Peyer's patch (tissue), 4 donors: ENCODE data around the gene LSMEM2. TPM values are rescaled to one million over a fixed set of nuclear protein-coding genes. Genes with fewer than 3 reads are reported as not detected.
A peak's percentile ranks its signal among the peaks of the same experiment; 100 is the strongest.

ENCODE experiments used
- DNase-seq, 3 donors: peaks; one replicate each; pipeline ENCODE4 v3.0.0-alpha.2; 2017 to 2019
- H3K27ac ChIP-seq, 4 donors: fragments of 200-600 bp; sonication (generic); one replicate each; pipeline ENCODE4 v1.5.1; 2016 to 2019
- H3K27me3 ChIP-seq, 2 donors: fragments of 200-600 bp; sonication (generic); one replicate each; pipeline ENCODE4 v1.5.1; 2019
- H3K36me3 ChIP-seq, 3 donors: fragments of 200-600 bp; sonication (generic); one replicate each; pipeline ENCODE4 v1.5.1; 2016 to 2019
- H3K4me1 ChIP-seq, 4 donors: fragments of 200-600 bp; sonication (generic); one replicate each; pipeline ENCODE4 v1.5.1; 2016 to 2019
- H3K4me3 ChIP-seq, 4 donors: fragments of 200-600 bp; sonication (generic); 1 replicate in 3 of 4; 2 replicates in 1 of 4; pipeline ENCODE4 v1.5.1; 2016 to 2019; ENCODE audit warnings: mild to moderate bottlenecking in 1 of 4
- H3K9me3 ChIP-seq, 4 donors: fragments of 200-600 bp; sonication (generic); one replicate each; pipeline ENCODE4 v1.5.1; 2016 to 2019; ENCODE audit warnings: mild to moderate bottlenecking in 1 of 4
- POLR2A ChIP-seq, 2 donors: fragments of 450-650 bp; IDR thresholded peaks; one replicate each; pipeline ENCODE4 v1.5.1; 2017; ENCODE audit warnings: antibody characterized with exemption in 2 of 2, mild to moderate bottlenecking in 2 of 2, moderate library complexity in 2 of 2
- total RNA-seq, 4 donors: library from RNA; depleted of rRNA; stranded (reverse); fragments of >200 nt; gene quantifications; one replicate each; pipeline ENCODE4 v1.1.0, GENCODE V29; 2016
- TF ChIP-seq, protein P1 (sequence below), 6 experiments: fragments of 450-650 bp in 4 of 6; fragments of 200-600 bp in 2 of 6; sonication (generic) in 1 of 6; IDR thresholded peaks; one replicate each; pipeline ENCODE4 v1.5.1; 2017 to 2019; ENCODE audit warnings: antibody characterized with exemption in 6 of 6, mild to moderate bottlenecking in 3 of 6, moderate library complexity in 1 of 6

LSMEM2 gene
- total RNA-seq, 4 donors from 2014 or later = not detected

DNA sequence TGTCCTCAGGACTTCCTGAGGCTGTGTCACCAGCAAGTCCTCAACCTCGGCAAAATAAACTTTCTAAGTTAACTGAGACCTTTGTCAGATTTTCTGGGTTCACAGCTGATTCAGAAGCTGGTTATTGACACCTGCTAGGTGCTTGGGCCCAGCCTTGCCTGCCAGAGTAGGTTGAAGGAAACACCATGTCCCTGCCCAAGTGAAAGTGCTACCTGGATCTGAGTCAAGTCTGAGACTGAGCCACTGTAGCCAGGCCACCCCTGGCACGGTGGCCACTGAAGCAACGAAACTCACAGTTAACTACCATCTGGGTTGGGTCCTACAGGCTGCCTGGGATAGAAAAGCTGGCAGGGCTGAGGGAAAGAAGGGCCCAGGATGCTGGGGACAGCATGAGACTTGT, 35.5 kb downstream of the LSMEM2 start:
- no peak overlapping the region for H3K27ac ChIP-seq
- no peak overlapping the region for H3K4me3 ChIP-seq
- peaks cover 3 to 38% (median 11%) of the 10 kb centered on the region in 4 donors for H3K4me1 ChIP-seq
- TF ChIP-seq POLR2A (IDR thresholded peaks at IDR 0.05) = no peak
- TF ChIP-seq, protein P1, sequence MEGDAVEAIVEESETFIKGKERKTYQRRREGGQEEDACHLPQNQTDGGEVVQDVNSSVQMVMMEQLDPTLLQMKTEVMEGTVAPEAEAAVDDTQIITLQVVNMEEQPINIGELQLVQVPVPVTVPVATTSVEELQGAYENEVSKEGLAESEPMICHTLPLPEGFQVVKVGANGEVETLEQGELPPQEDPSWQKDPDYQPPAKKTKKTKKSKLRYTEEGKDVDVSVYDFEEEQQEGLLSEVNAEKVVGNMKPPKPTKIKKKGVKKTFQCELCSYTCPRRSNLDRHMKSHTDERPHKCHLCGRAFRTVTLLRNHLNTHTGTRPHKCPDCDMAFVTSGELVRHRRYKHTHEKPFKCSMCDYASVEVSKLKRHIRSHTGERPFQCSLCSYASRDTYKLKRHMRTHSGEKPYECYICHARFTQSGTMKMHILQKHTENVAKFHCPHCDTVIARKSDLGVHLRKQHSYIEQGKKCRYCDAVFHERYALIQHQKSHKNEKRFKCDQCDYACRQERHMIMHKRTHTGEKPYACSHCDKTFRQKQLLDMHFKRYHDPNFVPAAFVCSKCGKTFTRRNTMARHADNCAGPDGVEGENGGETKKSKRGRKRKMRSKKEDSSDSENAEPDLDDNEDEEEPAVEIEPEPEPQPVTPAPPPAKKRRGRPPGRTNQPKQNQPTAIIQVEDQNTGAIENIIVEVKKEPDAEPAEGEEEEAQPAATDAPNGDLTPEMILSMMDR (IDR thresholded peaks at IDR 0.05) = no peak
- no peaks in the 10 kb centered on the region for H3K9me3 ChIP-seq
- no peak for DNase-seq
- H3K36me3 ChIP-seq = peaks cover 0 to 11% (median 0%) of the 10 kb centered on the region in 3 donors
- no peaks in the 10 kb centered on the region for H3K27me3 ChIP-seq

DNA sequence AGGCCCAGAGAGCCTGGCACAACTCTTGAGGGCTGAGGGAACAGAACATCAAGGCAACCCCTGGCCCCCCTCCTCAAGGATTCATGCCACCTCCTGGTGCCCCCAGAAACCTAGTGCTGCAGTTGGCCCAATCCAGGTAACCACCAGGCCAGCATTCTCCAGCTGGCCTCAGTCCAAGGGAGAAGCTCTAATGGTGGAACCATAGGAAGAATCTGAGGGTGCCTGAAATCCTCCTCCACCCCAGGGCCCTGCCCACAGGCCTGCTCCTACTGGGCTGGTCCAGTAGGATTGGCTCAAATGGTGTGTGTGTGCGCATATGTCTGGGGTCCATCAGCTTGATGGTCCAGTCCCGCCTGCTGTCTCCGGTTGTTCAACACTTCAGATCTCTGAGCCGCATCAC, 35.9 kb downstream of the LSMEM2 start:
- Histone ChIP-seq H3K9me3 (no peaks in the 10 kb centered on the region), H3K36me3 (peaks cover 0 to 11% (median 0%) of the 10 kb centered on the region in 3 donors), H3K27me3 (no peaks in the 10 kb centered on the region), H3K4me1 (peaks cover 3 to 42% (median 11%) of the 10 kb centered on the region in 4 donors), H3K4me3 (no peak overlapping the region), H3K27ac (peak overlapping the region in 1 of 4 donors; percentile 5)
- no peak for TF ChIP-seq POLR2A (IDR thresholded peaks at IDR 0.05)
- TF ChIP-seq, protein P1 (IDR thresholded peaks at IDR 0.05) = no peak
- no peak for DNase-seq

DNA sequence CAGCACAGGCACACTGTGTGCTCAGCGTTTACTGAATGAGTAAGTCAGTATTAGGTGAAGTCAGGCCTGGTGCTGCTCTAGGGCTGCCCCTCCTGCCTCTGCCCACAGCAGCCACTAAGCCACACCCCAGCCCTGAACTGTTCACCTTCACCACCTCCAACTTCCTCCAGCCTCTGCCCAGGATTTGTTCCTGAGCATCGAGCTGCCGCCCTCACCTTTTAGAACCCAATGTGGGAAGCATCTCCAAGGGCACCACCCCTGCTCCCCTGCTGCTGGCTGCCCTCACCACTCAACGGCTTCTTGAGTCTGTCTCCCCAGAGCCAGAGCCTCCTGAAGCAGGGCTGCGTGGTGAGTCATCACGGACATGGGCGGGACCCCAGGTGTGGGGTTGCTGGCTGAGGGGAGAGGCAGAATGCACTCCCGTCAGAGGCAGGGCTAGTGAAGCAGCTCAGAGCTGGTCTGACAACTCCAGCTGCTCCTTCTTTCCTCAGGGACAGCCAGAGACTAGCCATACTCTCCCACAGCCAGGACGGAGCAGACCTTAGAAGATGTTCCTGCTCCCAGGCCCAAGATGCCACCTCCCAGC, 37.9 kb downstream of the LSMEM2 start:
- peaks cover 3 to 50% (median 17%) of the 10 kb centered on the region in 4 donors for H3K4me1 ChIP-seq
- peaks cover 0 to 11% (median 0%) of the 10 kb centered on the region in 3 donors for H3K36me3 ChIP-seq
- H3K4me3 ChIP-seq = peak overlapping the region in 1 of 4 donors; percentile 14

DNA sequence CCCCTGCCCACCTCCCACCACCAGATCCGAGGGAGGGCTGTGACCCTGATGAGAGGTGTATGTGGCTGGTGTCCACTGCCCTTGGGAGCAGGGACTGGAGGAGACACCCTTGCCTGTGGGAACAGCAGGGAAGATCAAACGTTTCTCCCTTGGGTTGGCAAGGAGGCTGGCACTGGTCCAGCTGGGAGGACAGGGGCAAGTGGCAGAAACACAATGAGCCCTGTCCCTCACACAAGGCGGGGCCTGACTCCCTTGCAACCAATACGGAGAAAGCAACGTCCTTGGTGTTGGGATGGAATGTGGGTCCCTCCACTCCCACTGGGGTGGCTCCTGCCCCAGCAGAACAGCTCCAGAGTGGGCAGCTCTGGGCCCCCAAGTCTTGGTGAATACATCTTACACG, 38.4 kb downstream of the LSMEM2 start:
- H3K4me3 ChIP-seq = peak overlapping the region in 1 of 4 donors; percentile 14
- no peaks in the 10 kb centered on the region for H3K9me3 ChIP-seq
- H3K4me1 ChIP-seq = peaks cover 5 to 55% (median 22%) of the 10 kb centered on the region in 4 donors
- H3K27ac ChIP-seq = peak overlapping the region; percentile 52 to 93 (median 74)
- TF ChIP-seq POLR2A (IDR thresholded peaks at IDR 0.05) = no peak
- TF ChIP-seq, protein P1 (IDR thresholded peaks at IDR 0.05) = no peak
- no peaks in the 10 kb centered on the region for H3K27me3 ChIP-seq
- peak in 1 of 3 donors; percentile 73 for DNase-seq
- peaks cover 0 to 11% (median 0%) of the 10 kb centered on the region in 3 donors for H3K36me3 ChIP-seq

More for the DNA sequence above, 37.9 kb downstream of the LSMEM2 start:
- Histone ChIP-seq H3K27me3 (no peaks in the 10 kb centered on the region), H3K9me3 (no peaks in the 10 kb centered on the region), H3K27ac (peak overlapping the region; percentile 52 to 93 (median 74))
- DNase-seq = peak in 2 of 3 donors; percentile 90 to 92
- TF ChIP-seq, protein P1 (IDR thresholded peaks at IDR 0.05) = no peak
- TF ChIP-seq POLR2A (IDR thresholded peaks at IDR 0.05) = peak; percentile 52 to 66

DNA sequence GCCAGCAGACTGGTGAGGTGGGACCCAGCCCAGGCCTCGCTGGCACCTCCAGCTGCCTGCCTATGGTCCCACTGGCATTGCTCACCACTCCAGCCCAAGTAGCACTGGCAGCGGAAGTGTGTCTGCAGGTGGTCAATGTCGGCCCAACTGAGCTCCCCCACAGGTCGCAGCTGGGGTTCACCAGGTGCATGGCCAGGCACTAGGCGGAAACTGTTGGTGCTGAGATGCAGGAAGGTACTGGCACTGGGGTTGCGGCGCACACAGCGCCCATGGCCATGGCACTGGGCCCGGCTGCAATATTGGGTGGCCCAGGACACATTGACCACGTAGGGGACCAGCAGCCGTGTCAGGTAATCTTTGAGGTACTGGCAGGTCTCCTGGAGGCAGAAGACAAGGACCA, 39.3 kb downstream of the LSMEM2 start:
- Histone ChIP-seq H3K27me3 (no peaks in the 10 kb centered on the region), H3K9me3 (no peaks in the 10 kb centered on the region), H3K27ac (peak overlapping the region in 2 of 4 donors; percentile 79 to 93), H3K4me3 (no peak overlapping the region), H3K36me3 (peaks cover 0 to 11% (median 0%) of the 10 kb centered on the region in 3 donors), H3K4me1 (peaks cover 7 to 58% (median 22%) of the 10 kb centered on the region in 4 donors)
- DNase-seq = no peak
- no peak for TF ChIP-seq POLR2A (IDR thresholded peaks at IDR 0.05)
- TF ChIP-seq, protein P1 (IDR thresholded peaks at IDR 0.05) = no peak
